GM21737 (cell line): ENCODE data around the gene SNTG2.

Experiments used
- ATAC-seq: cut with Tn5 transposase; IDR thresholded peaks from one replicate; pipeline ENCODE4 v1.9.1; 2021; ENCODE audit warnings: mild to moderate bottlenecking, moderate library complexity; ENCODE audit not compliant: unreplicated experiment

Gene SNTG2

GRCh38 chr2:1259746-1260145, 309.1 kb downstream of the SNTG2 start:
- no peak for ATAC-seq

DNA sequence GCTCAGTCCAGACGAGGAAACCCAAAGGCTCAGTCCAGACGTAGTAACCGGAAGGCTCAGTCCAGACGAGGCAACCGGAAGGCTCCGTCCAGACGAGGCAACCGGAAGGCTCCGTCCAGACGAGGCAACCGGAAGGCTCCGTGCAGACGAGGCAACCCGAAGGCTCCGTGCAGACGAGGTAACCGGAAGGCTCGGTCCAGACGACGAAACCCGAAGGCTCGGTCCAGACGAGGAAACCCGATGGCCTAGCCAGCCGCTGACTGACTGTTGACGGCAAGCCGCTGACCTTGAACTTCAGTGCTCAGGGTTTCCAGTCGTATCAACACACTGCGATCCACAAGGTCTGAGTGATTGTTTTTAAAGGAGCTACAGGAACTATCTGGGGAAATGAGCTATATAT, 312.0 kb downstream of the SNTG2 start:
- no peak for ATAC-seq

GRCh38 chr2:1265454-1265853, 314.8 kb downstream of the SNTG2 start:
- no peak for ATAC-seq

DNA sequence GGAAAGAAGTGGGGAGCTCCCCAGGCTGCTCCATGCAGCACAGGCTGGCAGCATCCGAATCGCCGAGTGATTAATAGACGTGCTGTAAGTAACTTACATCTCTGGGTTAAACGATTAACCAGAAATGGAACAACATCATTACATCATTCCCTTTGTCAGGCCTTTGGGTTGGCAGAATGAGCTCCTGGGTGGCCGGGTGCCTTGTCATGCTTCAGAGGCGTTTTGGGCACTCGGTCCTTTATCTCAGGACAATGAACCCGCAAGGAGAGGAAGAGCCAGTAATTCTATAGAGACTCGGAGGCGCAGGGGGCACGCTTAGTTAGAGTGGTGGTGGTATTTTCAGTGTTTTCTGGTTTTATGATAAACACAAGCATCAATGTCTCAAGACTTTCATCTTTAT, 315.7 kb downstream of the SNTG2 start:
- ATAC-seq, result no peak

- ATAC-seq, result no peak
Measured at GRCh38 chr2:1268034-1268433, 317.4 kb downstream of the SNTG2 start.

GRCh38 chr2:1269812-1270211, 319.2 kb downstream of the SNTG2 start:
- no peak for ATAC-seq

DNA sequence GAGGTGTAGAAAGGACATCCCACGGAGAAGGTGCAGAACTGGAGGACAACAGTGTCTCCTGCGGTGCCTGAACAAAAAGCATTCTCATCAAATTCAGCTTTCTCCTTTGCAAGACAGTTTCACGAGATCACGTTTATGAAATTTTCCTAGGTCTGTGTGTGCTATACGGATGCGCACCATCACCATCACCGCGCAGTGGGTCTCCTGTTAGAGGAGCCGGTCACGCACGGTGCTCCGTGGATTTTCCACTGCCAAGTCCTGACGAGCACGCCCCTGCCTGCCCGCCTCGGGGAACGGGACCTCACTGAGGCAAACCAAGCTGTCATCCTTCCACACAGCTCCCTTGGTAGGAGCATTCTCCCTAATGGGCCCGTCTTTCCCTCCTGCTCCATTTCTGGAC, 322.2 kb downstream of the SNTG2 start:
- ATAC-seq, result no peak

DNA sequence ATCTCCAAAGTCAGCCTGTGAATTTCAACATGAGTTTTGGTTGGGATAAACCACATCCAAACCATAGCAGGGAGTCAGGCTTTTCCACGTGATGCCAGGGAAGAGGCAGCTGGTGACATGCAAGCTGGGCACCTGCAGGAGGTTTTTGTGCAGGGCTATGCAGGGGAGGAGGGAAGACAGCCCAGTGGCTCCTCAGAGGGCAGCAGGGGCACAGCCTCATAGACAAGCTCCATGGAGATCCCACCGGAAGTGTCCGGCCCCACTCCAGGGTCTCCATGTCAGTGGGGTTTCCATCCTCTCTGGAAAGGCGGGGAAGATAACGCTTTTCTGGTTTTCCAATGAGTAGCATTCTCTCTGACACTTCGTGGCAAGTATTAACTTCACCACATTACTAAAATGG, 327.0 kb downstream of the SNTG2 start:
- no peak for ATAC-seq

DNA sequence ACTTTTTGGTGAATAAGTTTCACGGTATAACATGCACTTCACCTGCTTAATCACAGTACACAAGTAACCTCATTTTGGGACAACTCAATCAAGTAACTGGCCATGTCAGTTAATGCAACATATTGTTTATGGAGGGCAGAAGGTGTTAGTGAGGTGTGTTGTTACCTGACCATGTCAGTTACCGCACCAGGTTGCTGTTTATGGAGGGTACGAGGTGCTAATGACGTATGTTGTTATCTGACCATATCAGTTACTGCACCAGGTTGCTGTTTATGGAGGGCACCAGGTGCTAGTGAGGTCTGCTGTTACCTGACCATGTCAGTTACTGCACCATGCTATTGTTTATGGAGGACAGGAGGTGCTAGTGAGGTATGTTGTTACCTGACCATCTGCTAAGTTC, 327.5 kb downstream of the SNTG2 start:
- no peak for ATAC-seq

GRCh38 chr2:1278861-1279260, 328.2 kb downstream of the SNTG2 start:
- ATAC-seq, result no peak

DNA sequence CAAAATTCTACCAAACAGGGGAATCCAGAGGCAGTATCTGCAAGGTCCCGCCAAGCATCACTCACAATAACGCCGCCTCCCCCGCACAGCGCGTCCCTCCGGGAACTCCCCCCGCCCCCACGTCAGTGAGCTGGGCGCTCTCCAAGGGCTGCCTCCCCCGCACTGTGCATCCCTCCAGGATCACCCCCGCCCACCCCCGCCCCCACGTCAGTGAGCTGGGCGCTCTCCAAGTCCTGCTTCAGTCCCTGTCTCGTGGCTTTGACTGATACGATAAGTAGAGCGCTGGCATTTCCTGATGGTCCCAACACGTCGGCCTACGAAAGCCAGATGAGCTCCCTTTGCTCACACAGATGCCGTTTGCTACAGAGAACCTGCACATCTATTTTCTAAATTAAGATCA, 331.9 kb downstream of the SNTG2 start:
- no peak for ATAC-seq

GRCh38 chr2:1283020-1283801, 332.6 kb downstream of the SNTG2 start:
- no peak for ATAC-seq

- no peak for ATAC-seq
Measured at GRCh38 chr2:1283871-1284270, 333.2 kb downstream of the SNTG2 start.

DNA sequence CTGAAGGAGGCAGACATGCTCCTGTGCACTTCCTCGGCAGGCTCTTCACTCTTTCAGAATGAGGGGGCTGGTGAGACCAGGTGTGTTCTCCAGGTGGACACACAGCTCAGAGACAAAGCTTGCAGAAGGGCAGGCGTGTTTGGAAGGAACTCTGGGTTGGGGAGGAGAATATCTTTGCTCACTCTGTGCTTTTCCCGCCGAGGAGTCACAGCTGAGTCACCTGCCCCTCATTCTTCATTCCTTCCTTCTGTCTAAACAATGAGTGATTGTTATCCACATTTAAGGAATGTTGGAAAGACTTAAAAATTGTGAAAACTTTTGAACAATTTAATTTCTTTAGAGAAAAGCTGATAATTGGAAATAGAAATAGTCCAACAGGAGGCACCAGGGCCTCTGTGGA, 336.3 kb downstream of the SNTG2 start:
- ATAC-seq, result no peak

DNA sequence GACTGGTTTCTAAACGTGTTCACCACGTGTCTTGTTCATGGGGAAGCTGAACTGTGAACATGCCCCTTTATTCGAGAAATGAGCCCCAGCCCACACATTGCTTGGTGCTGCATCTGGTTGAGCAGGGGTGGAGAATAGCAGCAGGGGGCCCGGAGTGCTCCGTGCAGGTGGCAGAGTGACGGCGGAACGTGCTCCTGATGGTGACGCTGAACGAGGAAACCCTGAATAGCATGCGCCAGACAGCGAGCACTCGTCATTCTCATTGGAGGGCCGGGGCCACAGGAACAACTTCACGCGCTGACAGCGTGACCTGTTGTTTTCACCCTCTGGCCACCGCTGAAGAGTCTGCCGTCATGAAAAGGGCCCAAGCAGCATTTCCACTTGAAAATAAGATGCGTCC, 336.8 kb downstream of the SNTG2 start:
- no peak for ATAC-seq

DNA sequence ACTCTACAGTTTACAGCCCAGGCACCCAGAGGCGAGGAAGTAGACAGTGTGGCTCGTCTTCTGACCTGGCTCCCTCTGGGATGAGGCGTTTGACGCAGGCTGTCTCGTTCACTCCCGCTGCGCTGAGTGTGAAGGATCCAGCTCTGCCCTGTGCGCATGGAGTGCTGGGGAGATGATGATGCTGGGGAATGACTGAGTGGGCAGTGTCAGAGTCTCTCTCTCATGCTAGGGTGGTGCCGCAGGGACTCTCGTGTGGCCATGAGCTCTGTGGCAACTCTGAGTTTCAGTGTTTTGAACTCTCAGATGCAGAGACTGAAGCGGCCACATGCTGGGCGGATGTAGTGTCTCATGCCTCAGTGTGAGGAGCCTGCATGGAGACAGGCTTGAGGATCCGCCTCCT, 344.3 kb downstream of the SNTG2 start:
- ATAC-seq, result no peak

GRCh38 chr2:1295740-1296139, 345.1 kb downstream of the SNTG2 start:
- ATAC-seq, result no peak

DNA sequence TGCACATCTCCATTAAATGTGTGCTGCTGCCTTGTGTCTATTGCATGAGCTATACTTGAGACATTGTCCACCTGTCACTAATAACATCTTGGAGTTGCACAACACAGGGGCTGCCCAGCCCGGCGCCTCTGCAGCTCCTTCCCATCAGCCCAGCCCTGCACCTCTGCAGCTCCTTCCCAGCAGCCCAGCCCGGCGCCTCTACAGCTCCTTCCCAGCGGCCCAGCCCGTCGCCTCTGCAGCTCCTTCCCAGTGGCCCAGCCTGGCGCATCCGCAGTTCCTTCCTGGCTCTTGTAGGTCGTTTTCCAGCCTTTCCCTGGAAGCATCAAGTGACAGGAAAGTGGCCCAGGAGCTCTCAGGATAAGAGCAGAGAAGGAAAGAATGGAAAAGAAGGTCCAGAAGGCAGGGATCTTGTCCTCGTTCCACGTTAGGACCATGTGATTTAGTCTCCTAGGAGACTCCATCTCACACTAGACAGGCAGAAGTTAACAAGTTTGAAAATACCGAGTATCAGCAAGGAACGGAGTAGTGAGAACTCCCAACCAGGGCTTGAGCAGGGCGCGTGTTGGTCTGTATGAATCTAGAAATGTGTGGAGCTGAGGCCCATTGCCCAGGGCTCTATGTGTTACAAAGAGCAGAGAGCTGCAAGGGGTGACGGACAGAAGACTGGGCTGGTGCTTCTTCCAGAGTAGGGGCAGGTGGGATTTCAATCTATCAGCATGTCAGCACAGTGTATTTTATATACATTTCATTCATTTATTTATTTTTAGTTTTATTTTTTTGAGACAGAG, 346.9 kb downstream of the SNTG2 start:
- no peak for ATAC-seq

DNA sequence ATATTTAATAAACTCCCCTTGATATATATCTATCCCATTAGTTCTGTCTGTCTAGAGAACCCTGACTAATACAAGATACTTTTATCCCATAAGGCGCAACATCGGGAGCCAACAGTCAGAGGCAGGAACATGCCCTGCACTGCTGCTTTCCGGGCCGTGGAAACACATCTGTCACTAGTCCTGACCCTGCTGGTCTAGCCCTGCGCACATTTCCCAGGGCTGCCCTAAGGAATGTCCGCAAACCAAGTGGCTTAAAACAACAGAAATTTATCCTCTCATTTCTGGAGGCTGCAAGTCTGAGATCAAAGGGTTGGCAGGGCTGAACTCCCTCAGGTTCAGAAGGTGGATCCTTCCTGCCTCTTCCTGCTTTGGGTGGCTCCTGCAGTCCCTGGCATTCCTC, 348.4 kb downstream of the SNTG2 start:
- no peak for ATAC-seq

- ATAC-seq, result no peak
Measured at GRCh38 chr2:1300284-1300683, 349.6 kb downstream of the SNTG2 start.

- no peak for ATAC-seq
Measured at GRCh38 chr2:1301056-1301455, 350.4 kb downstream of the SNTG2 start.

DNA sequence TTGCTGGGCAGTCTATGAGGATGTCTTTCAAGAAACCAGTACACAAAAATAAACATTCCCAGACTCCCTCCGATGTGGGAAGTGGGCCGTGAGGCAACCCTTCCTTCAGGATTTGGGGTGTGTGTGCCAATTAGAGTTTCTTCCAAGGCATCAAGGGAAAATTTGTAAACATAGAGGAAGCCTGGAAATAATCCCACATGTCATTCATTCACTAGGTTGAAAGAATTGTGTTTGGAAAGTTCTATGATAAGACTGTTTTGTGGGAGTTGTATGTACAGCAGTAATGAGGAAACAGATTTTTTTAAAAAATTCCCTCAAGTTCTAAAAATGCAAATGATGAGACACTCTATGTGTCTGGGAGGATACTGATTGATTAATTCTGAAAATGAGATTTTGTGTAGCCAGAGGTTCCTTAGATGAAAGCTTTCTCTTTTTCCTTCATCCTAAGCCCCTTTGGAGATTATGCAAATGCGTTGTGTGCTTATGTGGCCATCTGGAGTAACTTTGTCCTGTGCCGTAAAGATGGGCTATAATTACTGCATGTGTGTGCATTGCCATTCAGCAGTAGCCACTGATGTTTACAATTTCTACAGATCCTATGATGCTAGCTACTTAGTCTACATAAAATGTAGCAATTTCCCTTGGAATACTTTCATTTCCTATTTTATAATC, 354.8 kb downstream of the SNTG2 start:
- no peak for ATAC-seq
